Tibial nerve (tissue), 4 donors: ENCODE results near the gene IFNGR2.

Experiments used
- CTCF ChIP-seq, 5 experiments: fragments of 200-600 bp in 3 of 5; fragments of 450-650 bp in 2 of 5; sonication (generic) in 3 of 5; IDR thresholded peaks; one replicate each; pipeline ENCODE4 v1.5.1; 2016 to 2019; ENCODE audit warnings: antibody characterized with exemption in 5 of 5, mild to moderate bottlenecking in 3 of 5, moderate library complexity in 2 of 5
- EP300 ChIP-seq, 2 donors: sonication (generic); formaldehyde crosslinking; IDR thresholded peaks; one replicate each; pipeline ENCODE4 v1.6.1; 2017; ENCODE audit warnings: antibody characterized with exemption in 2 of 2, mild to moderate bottlenecking in 1 of 2
- POLR2A ChIP-seq, 2 donors: fragments of 450-650 bp; IDR thresholded peaks; one replicate each; pipeline ENCODE4 v1.6.1; 2017; ENCODE audit warnings: antibody characterized with exemption in 2 of 2, mild to moderate bottlenecking in 2 of 2, moderate library complexity in 2 of 2

- TF ChIP-seq CTCF (IDR thresholded peaks at IDR 0.05) (no peak), POLR2A (IDR thresholded peaks at IDR 0.05) (no peak), EP300 (IDR thresholded peaks at IDR 0.05) (no peak)
These were observed 52.7 kb downstream of the IFNGR2 start for GRCh38 chr21:33455686-33456446.
